HPDE6-E6E7 (cell line): Measurements from ENCODE around the gene FADS3.

Experiments
- DNase-seq: peaks from one replicate; pipeline ENCODE4 v3.0.0; 2011; ENCODE audit warnings: missing footprints; ENCODE audit errors: extremely low spot score

FADS3 gene, protein sequence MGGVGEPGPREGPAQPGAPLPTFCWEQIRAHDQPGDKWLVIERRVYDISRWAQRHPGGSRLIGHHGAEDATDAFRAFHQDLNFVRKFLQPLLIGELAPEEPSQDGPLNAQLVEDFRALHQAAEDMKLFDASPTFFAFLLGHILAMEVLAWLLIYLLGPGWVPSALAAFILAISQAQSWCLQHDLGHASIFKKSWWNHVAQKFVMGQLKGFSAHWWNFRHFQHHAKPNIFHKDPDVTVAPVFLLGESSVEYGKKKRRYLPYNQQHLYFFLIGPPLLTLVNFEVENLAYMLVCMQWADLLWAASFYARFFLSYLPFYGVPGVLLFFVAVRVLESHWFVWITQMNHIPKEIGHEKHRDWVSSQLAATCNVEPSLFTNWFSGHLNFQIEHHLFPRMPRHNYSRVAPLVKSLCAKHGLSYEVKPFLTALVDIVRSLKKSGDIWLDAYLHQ

DNA sequence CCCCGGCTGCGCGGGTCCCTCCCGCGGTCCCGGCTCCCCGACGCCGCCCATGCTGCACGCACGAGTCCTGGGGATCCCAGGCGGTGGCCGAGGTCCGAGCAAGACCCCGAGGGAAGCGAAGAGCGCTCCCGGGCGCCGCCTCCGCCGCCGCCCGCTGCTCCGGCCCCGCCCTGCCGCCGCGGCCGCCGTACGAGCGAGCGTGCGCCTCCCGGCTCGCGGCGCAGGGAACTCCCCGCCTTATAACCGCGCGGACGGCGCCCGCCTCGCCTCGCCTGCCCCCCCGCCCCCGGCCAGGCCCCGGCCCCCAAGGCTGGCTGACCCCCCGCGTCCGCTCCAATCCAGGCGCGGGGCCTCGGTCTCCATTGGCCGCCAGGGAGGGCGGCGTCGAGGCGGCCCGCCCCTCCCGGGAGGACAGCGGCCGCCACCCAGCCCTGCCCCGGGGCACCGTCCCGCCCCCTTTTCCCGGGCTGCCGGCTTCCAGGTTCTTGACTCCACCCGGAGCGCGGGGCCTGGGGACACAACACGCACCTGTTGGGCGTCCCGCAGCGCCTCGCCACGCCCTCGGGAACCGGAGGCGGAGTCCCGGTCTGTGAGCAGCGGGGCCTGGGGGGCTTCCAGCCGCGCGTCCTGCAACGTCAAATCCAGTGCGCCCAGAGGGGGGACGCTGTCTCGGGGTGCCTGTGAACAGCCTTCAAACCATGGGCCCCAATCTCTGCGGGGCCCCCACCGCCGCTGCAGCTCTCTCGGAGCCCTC, at the start of gene FADS3:
Gene FADS3, minus strand, starts transcription at position 215 of the 754 bp plus-strand sequence. Its CDS starts 164 bp downstream, at position 51.
- DNase-seq = peak; percentile 73

DNA sequence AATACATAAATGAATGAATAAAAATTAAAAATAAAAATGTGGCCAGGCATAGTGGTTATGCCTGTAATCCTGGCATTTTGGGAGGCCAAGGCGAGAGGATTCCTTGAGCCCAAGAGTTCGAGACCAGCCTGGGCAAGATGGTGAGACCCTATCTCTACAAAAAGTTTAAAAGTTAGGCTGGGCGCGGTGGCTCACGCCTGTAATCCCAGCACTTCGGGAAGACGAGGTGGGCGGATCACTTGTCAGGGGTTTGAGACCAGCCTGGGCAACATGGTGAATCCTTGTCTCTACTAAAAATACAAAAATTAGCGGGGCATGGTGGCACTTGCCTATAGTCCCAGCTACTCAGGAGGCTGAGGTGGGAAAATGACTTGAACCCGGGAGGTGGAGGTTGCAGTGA, 49.1 kb upstream of the FADS3 start:
- no peak for DNase-seq

DNA sequence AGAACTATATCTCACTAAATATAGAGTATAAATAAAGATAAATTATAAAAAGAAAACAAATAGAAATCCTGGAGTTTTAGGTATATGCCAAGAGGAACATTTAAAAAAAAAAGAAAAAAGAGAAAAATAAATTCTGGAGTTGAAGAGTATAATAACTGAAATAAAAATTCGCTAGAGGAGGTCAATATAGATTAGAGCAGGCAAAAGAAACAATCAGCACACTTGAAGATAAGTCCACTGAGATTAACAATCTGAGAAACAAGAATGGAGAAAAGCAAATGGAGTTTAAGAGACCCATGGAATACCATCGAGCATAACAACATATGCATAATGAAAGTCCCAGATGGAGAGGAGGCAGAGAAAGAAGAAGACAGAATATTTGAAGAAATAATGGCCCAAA, 44.5 kb upstream of the FADS3 start:
- DNase-seq = no peak

DNA sequence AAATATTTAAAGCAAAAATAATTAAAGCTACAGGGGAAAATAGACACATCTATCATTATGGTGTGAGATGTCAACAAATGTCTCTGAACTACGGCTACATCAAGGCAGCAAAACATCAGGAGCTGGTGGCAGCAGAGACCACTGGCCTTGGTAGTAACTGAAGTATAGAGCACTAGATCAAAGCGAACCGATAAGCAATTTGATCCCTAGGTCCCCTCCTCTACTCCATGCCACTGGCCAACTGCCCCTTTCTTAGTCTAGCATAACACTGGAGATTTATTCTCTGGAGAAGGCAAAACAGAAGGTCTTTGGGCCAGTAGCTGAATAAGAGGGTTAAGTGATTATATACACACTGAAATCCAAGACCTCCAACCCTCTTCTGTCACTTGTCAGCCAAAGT, 39.6 kb upstream of the FADS3 start:
- DNase-seq = no peak

DNA sequence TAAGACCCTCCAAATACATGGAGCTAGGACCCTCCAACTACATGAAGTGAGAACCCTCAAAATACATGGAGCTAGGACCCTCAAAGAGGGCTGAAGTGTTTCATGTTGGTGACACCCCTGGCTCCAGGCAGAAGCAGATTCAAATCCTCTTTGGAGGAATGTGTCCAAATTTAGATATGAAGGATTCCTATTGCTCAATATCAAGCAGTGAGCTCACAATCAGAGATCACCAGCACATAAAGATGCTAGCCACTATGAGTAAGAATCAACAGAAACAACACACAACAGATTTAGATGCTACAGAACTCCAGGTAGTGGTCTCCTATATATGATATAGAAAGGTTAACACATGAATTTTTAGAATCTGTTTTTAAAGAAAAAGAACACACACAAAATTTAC, 37.3 kb upstream of the FADS3 start:
- DNase-seq = no peak

DNA sequence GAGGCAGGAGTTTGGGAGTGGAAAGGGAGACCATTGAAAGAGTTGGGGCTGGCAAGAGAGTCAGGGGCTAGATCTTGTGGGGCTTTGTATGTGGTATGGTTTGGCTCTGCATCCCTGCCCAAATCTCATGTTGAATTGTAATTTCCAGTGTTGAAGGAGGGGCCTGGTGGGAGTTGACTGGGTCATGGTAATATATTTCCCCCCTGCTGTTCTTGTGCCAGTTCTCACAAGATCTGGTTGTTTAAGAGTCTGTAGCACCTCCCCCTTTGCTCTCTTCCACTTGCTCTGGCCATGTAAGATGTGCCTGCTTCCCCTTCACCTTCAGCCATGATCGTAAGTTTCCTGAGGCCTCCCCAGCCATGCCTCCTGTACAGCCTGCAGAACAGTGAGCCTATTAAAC, 36.2 kb upstream of the FADS3 start:
- DNase-seq = no peak

DNA sequence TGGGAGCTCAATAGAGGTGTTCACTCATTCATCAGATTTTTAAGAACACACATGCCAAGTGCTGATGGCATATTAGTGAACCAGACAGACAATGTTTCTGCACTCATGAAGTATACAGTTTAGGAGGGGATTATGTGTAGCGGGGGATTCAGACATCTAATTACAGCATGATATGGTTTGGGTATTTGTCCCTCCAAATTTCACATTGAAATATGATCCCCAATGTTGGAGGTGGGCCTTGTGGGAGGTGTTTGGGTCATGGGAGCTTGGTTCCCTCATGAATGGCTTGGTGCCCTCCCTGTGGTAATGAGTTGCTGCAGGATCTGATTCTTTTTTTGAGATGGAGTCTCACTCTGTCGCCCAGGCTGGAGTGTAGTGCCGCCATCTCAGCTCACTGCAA, 34.9 kb upstream of the FADS3 start:
- no peak for DNase-seq

DNA sequence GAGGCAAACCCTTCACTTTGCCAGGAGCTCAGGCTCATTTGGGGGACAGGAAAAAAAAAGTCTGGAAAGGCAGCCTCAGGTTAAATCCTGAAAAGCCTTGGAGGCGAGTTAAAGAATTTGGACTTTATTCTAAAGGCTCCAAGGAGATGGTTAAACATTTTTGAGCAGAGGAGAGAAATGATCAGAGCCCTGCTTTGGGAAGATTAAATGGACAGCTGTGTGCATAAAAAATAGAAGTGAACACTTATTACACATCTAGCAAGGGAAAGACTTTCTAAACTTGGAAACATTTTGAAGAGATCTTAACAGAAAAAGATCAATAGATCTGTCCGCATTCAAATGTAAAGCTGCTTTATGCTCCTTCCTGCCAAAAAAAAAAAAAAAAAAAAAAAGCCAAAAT, 34.4 kb upstream of the FADS3 start:
- no peak for DNase-seq

DNA sequence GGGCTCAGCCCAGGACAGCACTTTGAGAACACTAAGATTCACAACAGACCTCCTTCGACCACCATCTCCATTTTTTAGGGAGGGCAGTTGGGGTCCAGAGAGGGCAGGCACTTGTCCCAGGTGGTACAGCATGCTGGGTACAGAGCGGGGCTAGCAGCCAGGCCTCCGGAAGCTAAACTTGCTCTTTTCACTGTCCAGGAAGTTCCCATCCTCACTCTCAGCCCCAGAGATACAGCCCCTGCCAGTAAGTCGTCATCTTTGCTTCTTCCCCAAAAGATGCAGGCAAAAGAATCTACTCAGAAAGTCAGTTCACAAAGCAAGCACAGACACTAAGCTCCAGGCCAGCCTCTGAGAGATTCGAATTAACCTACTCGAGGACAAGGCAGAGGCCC, 32.7 kb upstream of the FADS3 start:
- DNase-seq = no peak

DNA sequence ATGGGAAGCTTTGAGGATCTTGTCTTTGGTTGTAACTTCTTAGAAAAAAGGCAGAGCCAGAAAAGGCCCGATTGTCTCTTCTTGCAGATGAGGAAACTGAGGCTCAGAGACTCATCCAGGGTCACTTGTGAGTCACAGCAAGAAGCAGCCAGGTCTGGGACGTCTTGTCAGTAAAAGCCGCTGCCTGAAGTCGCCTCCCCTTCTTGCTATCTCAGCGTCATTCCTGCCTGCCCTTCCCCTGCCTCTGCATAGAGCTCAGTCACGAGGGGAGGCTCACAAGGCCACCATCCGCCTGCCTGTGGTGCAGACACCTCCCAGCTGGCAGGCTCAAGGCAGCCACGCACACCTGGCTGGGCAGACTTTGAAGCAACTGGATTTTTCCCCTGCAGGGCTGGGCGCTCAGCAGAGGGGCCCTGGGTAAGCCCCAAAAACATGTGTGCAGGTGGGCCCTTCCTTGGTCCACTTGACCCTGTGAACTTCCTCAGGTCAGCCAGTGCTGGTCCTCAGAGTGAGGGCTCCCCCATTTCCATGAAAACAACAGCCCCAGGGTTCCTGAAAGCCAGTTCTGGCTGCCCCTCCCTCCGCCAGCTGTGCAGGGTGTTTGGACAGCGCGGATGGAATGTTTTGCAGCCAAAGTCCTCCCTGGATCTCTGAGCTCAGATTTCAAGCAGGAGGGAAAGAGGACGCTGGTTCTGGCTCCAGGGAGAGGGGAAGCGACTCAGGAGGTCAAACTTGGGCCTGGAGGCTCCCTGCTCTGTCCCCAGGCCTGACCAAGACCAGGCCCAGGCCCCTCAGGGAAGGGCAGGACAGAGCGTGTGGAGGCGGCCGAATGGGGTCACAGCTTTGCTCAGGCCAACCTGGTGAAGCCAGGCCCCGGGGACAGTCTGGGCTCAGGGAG, 32.1 kb upstream of the FADS3 start:
- DNase-seq = no peak

DNA sequence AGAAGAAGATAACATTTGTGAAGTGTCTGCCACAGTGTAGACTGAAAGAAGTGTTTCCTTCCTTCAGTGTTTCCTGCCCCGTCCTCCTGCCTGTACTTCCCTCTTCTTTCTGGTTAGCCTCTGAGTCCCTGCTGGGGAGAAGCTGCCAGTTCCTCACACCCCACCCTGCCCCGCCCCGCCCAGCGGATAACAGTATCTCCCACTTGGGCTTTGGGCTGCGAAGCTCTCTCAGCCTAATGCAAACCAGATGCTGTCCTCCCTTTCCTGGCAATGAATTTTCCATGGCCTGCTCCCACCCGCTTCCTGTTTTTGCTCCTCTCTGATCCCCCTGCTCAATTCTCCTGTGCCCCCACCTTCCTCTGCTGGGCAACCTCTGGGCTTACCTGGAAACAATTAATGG, 31.2 kb upstream of the FADS3 start:
- no peak for DNase-seq

DNA sequence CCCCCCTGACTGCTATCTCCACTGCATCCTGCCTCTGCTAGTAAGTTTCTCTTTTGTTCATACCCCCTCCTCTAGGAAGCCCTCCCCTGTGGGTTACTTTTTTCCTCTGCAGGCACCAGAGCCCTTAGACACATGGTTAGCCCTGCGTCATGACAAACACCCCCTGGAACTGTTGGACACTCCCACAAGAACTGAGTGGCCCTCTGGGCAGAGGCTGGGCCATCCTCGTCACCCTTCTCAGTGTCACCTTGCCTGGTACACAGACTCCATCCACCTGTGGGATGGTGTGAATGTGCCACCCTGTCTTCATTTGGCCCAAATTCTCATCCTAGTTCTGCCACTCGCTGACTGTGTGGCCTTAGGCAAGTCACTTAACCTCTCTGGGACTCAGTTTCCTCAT, 30.1 kb upstream of the FADS3 start:
- DNase-seq = no peak

DNA sequence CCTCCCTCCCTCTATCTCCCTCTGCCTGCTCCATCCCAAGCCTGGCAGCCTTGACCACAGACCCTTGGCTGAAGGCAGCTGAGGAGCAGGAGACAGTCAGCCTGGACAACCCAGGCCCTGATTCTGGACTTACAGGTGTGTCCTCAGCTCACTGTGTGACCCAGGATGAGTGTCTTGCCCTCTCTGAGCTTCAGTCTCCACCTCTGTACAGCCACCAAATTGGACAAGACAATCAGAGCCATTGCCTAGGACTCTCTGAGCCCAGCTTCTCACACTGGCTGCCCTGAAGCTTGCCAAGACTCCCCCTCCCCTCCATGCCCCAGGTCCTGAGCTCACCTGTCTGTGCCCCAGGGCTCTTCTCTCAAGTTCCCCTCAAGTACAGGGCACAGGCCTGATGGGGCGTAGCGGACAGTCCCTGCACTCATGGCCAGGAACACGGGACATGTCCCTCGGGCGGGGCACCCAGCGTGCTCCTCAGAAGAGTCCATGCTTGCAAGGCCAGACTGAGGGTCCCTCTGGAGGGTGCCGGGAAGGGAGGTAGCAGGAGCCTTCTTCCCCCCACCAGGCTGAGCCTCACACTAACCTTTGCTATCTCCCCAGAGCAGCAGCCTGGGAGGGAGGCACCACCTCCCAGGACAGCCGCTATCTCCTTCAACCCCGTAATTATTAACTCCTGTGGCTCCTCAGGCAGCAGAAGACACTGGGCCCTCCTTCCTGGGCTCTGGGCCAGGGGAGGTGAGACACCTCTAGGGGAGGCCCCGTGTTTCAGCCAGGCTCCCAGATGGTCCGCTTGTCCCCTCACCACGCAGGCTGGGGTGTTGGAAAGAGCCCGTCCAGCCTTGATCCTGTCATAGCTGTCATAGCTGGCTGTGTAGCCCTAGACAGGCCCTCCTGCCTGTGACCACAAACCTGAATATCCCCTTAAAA, 28.6 kb upstream of the FADS3 start:
- DNase-seq = no peak

DNA sequence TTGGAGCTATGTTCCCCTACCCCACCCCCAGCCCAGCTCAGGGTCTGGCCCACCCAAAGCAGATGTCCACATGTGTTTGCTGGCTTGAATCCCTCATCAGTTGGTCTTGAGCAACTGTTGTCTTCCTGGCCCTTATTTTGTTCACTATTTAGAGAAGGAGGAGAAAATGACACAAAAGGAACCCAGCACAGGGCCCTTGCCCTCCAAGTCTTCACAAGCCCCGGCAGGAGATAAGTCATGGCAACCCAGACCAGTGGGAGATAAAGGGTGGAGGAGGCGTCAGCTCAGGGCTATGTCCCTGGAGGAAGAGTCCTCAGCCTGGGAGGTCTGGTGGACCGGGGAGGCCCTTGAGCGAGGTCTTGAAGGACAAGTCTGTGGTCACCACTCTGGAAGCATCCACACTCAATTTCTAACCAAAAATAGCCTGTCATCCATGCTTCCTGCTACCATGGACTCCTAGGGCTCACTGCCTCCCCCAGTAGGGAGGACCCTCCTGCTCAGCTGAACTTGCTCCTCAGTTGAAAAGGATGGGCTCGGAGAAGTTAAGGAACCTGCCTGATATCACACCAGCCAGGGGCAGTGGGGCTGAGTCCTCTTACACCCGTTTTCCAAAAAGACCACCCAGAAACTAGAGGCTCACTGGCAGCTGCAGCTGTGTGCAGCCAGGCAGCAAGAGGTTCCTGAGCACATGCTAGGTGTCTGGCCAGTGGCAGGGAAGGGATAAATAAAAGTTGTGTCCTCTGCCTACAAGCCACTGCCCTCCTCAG, 27.8 kb upstream of the FADS3 start:
- no peak for DNase-seq

DNA sequence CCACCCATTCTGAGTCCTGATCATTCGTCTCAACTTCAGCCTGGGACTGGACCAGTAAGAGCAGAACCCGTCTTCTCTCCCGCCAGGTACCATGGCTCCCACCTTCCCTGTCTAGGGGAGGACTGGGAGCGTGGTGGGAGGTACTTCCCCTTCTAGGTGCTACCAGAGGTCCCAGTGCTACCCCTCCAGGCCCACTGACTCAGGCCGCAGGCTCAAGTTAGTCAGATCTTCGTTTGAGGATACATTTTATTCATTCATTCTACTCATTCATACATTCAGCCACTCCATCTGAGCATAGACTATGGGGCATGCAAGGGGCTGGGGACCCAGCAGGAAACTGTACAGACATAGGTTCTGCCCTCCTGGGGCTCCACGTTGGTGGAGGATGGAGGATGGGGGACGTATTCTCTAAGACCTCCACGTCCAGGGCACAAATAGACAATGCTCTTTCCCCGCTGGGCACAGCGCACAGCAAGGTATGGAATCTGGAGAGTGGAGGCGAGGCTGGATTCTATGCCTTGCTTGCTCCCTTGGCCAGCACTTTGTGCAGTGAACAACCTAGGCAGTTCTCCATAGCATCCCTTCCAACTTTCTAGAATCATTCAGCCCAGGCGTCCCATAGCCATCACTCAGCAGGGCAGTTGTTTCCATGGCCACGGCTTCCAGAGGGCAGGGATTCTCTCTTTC, 27.0 kb upstream of the FADS3 start:
- no peak for DNase-seq

DNA sequence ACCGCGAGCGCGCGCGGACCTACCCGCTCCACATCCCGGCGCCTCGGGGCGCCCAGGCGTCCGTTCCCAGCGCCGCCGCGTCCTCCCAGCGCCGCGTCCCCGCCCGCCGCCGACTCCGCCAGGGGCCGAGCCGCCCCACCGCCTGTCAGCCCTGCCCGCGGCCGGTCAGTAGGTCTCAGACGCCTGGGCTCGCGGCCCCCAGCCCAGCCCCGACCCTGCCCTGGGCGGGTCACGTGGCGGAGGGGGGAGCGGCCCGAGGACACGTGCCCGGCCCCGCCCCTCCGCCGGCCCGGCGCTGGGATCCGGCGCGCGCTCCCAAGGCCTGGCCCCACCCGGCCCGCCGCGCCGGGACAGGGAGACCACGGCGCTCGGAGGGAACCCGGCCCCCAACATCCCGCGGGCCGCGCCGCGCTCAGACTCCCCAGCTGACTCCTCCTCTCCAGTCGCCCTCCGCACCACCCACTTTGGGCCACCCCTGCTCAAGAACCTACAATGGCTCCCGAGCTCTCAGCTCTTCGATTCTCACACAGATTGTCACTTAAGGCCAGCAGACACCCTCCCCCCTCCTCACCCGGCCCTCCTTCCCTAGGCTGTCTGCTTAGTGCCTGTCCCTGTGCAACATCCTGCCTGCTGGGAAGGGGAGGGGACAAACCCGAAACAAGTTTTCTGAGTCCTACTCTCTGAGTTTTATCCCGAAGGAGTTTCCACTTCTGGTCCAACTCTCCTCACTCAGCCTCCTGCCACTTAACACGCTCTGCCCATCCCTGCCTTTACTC, 26.2 kb upstream of the FADS3 start, which contains the start of gene RAB3IL1:
Gene RAB3IL1, minus strand, starts transcription at position 233 of the 776 bp plus-strand sequence. Its CDS starts 199 bp downstream, at position 34.
- no peak for DNase-seq

DNA sequence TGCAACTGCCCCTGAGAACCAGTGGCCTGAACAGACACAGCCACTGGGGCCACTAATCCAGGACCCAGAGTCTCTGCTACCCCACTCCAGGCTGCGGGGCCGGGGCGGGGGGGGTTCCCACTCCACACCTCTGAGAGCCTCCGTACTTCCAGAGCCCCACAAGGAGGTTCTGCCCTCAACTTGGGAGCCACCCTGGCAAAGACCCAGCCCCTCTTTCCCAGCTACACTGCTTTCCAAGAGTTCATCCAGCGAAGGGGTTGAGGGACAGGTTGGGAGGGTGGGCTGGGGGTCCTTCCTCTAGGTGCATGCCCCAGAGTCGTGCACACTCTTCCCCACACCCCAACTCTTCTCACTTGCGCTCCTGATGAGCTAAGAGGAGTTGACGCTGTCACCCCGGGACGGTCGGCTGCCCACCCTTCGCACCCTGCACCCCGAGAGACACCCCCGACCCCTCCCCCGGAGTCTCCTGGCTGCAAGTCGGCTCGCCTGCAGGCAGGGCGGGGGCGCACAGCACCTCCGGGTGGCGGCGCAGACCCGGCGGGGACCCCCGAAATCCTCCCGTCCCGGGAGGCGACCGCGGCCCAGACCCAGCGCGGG, 25.5 kb upstream of the FADS3 start:
- DNase-seq = no peak

DNA sequence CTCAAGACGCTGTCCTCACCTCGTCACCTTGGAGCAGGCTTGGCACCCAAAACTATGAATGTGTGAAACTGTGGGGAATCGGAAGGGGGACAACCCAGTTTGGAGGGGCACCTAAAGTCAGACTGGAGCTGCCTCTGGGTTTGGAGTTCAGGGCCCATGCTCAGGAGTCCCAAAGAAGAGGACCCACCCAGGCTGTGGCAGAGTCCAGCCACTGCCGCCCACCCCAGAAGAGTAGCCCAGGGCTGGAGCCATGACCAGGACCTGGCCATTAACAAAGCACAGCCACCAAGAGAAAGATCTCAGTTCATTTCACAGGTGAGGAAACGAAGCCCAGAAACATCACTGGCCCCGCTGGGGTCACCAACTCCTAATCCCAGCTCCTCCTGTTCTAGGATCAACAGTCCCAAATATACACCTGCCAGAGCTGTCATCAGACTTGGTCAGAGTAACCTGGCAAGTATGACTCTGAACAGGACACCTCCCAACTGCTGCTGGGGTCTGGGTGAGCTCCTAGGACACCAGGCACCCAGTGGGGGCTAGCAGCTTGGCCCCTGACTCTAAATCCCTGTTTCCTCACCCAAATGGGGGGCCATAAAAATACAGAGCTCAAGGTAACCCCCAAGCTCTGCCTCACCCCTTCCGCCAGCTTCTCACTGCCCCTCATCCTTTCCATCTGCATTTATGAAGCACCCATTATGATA, 23.3 kb upstream of the FADS3 start:
- no peak for DNase-seq
